Ovary (tissue), 9 donors: ENCODE results near the gene TOM1L2. TPM values are rescaled to one million over a fixed set of nuclear protein-coding genes. Genes with fewer than 3 reads are reported as not detected.
A peak's percentile ranks its signal among the peaks of the same experiment; 100 is the strongest.

Experiments
- DNase-seq, 5 donors: peaks; one replicate each; pipeline ENCODE4 v3.0.0-alpha.2; 2019 to 2020
- H3K27ac ChIP-seq, 2 donors: fragments of 200-600 bp; one replicate each; pipeline versions ENCODE4 v1.5.1 to v1.8.0; 2019 to 2022
- H3K27me3 ChIP-seq: fragments of 200-600 bp; one replicate; pipeline ENCODE4 v1.8.0; 2022
- H3K36me3 ChIP-seq: fragments of 200-600 bp; sonication (generic); one replicate; pipeline ENCODE4 v1.5.1; 2019
- H3K4me1 ChIP-seq: one replicate; pipeline ENCODE4 v1.8.1; 2013; ENCODE audit warnings: mild to moderate bottlenecking, moderate library complexity; ENCODE audit not compliant: insufficient read depth
- H3K4me3 ChIP-seq: fragments of 200-600 bp; sonication (generic); one replicate; pipeline ENCODE4 v1.5.1; 2017
- H3K9me3 ChIP-seq, 2 donors: fragments of 200-600 bp in 1 of 2; sonication (generic) in 1 of 2; one replicate each; pipeline versions ENCODE4 v1.5.1 to v1.8.1; 2013 to 2019; ENCODE audit warnings: mild to moderate bottlenecking in 1 of 2, moderate library complexity in 1 of 2
- EP300 ChIP-seq: sonication (generic); formaldehyde crosslinking; IDR thresholded peaks from one replicate; pipeline ENCODE4 v1.6.1; 2017; ENCODE audit warnings: antibody characterized with exemption
- POLR2A ChIP-seq: fragments of 450-650 bp; IDR thresholded peaks from one replicate; pipeline ENCODE4 v1.6.1; 2017; ENCODE audit warnings: antibody characterized with exemption, mild to moderate bottlenecking, moderate library complexity
- WGBS, 3 donors: extraction: QIAGEN DNeasy Blood & Tissue Kit in 1 of 3; methylation state at CpG; one replicate each; pipeline versions ENCODE4 v1.1.5 to v1.1.7; 2013 to 2017; 5-methylcytosine and 5-hydroxymethylcytosine counted together
- intact Hi-C, 4 donors: fragments of 100-400 bp; cut with DNase I; formaldehyde crosslinking; loops; one replicate each; pipeline versions ENCODE4 v1.11.0 to v1.15.1; 2022 to 2023
- polyA plus RNA-seq, 2 donors: library from polyadenylated mRNA; stranded (reverse); fragments of 200-250 nt in 1 of 2; fragments of 350-450 nt in 1 of 2; fragmentation: Illumina TruSeq in 1 of 2; extraction: RNeasy Lipid Tissue Mini Kit (QIAGEN cat#74804) in 1 of 2; gene quantifications; one replicate each; pipeline ENCODE4 v1.2.3, GENCODE V29; 2013 to 2014
- total RNA-seq, 7 donors: library from RNA; depleted of rRNA in 2 of 7; stranded (reverse); fragments of >200 nt in 2 of 7; fragmentation: NEBNext Ultra II Directional in 3 of 7; extraction: Animal tissue kit (Norgen Biotek cat#: 25700) in 3 of 7; gene quantifications; one replicate each; pipeline versions ENCODE4 v1.1.0 to v1.2.4, GENCODE V29; 2016 to 2023
- TF ChIP-seq, protein P1 (sequence below), 3 donors: fragments of 450-650 bp in 2 of 3; fragments of 200-600 bp in 1 of 3; IDR thresholded peaks; one replicate each; pipeline versions ENCODE4 v1.5.1 to v1.8.0; 2016 to 2022; ENCODE audit warnings: antibody characterized with exemption in 3 of 3, mild to moderate bottlenecking in 1 of 3
- donor health status: DM: no; HTN: no; CAD: no; lungs with moderate emphysema.
- donor health status: DM: no; HTN: no; CAD: no.
- donor health status: Bipolar disorder and iron deficiency.
- donor health status: DM: yes; HTN: yes; CAD: no.
- donor health status: DM: no; HTN: no; CAD: no.
- donor health status: DM: yes; HTN: yes; CAD: no.

Gene TOM1L2
- total and polyA plus RNA-seq, 9 donors, result 25.6 to 62.5 (median 45.9) TPM

DNA sequence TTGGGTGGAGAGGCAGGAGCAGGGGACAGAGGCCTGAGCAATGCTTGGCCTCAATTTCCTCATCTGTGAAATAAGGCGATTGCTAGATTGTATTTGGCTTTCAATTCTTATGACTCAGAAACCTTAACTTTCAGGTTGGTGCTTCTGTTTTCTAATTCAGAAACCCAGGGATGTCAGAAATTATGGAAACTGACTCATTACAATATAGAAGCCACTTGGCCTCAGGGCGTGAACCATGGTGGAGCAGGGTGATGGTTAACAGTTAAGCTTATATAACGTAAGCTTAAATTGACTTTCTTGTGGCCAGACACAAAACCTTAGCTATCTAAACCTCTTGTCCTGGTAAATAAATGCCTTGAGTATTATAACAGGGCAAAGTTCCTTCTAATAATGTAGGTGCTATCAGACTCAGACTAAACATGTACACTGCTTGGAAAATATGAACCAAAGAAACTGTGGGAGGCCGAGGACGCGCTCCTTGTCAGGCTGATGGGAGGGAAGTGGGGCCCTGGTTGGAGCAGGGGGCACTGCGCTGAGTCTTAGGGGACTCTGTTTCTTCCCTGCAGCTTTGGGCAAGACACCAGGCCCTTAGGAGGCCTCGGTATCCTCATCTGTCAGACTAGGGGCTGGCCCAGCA is 118.3 kb downstream of the TOM1L2 start:
- TF ChIP-seq, protein P1, sequence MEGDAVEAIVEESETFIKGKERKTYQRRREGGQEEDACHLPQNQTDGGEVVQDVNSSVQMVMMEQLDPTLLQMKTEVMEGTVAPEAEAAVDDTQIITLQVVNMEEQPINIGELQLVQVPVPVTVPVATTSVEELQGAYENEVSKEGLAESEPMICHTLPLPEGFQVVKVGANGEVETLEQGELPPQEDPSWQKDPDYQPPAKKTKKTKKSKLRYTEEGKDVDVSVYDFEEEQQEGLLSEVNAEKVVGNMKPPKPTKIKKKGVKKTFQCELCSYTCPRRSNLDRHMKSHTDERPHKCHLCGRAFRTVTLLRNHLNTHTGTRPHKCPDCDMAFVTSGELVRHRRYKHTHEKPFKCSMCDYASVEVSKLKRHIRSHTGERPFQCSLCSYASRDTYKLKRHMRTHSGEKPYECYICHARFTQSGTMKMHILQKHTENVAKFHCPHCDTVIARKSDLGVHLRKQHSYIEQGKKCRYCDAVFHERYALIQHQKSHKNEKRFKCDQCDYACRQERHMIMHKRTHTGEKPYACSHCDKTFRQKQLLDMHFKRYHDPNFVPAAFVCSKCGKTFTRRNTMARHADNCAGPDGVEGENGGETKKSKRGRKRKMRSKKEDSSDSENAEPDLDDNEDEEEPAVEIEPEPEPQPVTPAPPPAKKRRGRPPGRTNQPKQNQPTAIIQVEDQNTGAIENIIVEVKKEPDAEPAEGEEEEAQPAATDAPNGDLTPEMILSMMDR (IDR thresholded peaks at IDR 0.05), result no peak
- intact Hi-C loops, result no loop called here

DNA sequence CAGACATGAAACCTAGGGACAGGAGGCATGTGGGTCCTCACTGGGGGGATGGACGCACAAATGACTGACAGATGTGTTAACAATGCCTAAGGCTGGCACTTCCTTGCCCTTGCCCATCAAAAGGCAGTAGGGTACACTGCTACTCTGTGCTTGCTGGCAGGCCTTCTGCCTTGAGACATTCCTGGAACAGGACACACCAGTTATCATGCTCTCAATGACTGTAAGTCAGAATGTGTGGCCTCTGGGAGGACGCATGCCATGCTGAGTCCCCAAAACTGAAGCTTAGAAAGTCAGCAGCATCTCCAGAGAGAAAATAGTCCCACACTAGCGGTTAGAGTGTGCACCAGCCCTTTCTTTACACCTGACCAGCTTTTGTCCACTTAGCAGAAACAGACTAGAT is 119.3 kb downstream of the TOM1L2 start:
- DNase-seq, result no peak
- intact Hi-C loops, result no loop called here
- Histone ChIP-seq H3K4me1 (peaks cover 23% of the 10 kb centered on the region), H3K36me3 (no peaks in the 10 kb centered on the region), H3K27me3 (no peaks in the 10 kb centered on the region), H3K9me3 (no peaks in the 10 kb centered on the region), H3K4me3 (no peak overlapping the region), H3K27ac (no peak overlapping the region)
- WGBS, 3 donors, result 92 to 99% (median 95%) methylated on average over 3 of the region's 3 CpGs
- TF ChIP-seq, protein P1 (IDR thresholded peaks at IDR 0.05), result no peak
- TF ChIP-seq EP300 (no peak), POLR2A (no peak)

More for the DNA sequence above, 118.3 kb downstream of the TOM1L2 start:
- DNase-seq, result no peak
- Histone ChIP-seq H3K36me3 (no peaks in the 10 kb centered on the region), H3K27ac (no peak overlapping the region), H3K4me1 (peaks cover 16% of the 10 kb centered on the region), H3K9me3 (no peaks in the 10 kb centered on the region), H3K4me3 (no peak overlapping the region), H3K27me3 (no peaks in the 10 kb centered on the region)
- WGBS, 3 donors, result 63 to 70% (median 69%) methylated on average over 8 of the region's 8 CpGs

DNA sequence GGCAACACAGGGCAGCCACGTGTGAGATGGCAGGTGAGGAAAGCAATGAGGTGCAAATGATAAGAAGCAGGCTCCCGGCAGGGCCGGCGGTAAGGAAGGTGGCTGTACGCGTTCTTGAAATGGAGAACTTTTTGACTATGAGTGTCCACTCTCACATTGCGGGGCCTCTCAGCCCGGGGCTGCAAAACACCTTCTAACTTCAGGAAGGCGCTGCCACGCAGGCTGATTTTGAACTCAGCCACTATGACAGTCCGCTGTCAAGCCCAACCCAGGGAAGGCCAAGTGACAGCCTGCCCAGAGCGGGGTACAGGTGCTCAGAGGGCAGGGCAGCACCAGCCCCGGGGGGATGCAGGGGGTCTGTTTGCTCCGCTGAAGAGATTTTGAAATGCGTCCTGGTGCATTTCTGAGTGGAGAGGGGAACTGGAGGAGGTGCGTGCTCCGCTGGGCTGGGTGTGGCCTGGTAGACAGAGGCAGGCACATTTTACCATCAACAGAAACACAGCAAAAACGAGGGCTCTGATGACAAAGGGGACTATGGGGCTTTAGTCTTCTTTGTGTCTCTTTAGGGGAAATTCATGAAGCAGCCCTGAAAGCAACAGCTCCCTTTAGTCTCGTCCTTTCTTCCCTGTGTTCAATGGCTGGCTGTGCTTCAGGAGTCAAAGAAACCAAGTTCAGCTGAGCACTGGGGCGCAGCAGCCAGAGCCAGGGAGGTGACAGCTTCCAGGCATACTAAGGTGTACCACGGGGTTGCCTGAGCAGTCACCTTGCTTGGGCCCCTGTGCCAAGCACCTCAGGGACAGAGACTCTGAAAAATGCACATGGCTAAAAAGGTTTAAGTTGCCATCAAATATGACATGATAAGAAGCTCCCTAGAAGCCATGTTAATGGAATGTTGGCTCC is 120.8 kb downstream of the TOM1L2 start:
- peak overlapping the region in 1 of 2 donors; percentile 90 for H3K27ac ChIP-seq
- no peak for DNase-seq
- no peak for TF ChIP-seq POLR2A
- TF ChIP-seq EP300, result no peak
- TF ChIP-seq, protein P1 (IDR thresholded peaks at IDR 0.05), result no peak
- peaks cover 26% of the 10 kb centered on the region for H3K4me1 ChIP-seq
- no peaks in the 10 kb centered on the region for H3K27me3 ChIP-seq
- H3K9me3 ChIP-seq, result no peaks in the 10 kb centered on the region
- H3K36me3 ChIP-seq, result no peaks in the 10 kb centered on the region
- no peak overlapping the region for H3K4me3 ChIP-seq
- intact Hi-C loops, result no loop called here
- WGBS, 3 donors, result 88 to 94% (median 91%) methylated on average over 21 of the region's 21 CpGs

DNA sequence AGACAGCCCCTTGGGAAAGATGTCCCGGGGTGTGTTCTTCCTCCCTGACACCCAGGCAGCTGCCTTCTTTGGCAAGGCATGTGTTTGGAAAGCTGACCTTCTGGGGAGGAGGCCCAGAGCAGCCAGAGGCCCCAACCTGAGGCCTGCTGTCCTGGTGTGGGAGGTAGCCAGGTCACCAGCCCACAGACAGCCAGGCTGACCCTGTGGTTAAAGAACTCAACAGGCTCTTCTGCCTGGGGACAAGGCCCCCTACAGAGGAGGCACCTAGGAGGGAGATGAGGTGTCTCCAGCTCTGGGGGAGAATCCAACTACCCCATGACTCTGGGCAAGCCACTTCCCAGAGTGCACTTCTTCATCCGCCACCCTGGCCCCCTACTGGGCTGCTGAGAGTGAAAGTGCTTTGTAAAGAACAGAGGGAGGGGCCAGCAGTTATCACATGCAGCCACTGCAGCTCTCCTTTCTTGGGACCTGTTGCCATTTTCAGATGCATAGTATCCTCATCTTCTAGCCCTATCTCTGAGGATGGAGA is 122.3 kb downstream of the TOM1L2 start:
- intact Hi-C loops, result no loop called here
- Histone ChIP-seq H3K27me3 (no peaks in the 10 kb centered on the region), H3K27ac (peak overlapping the region; percentile 53 to 90), H3K4me3 (no peak overlapping the region), H3K36me3 (no peaks in the 10 kb centered on the region), H3K4me1 (peaks cover 22% of the 10 kb centered on the region), H3K9me3 (no peaks in the 10 kb centered on the region)
- TF ChIP-seq EP300 (no peak), POLR2A (peak; percentile 19)
- TF ChIP-seq, protein P1 (IDR thresholded peaks at IDR 0.05), result peak in 2 of 3 donors; percentile 43 to 52
- DNase-seq, result peak; percentile 64 to 79 (median 75)
- 48 to 51% (median 48%) methylated on average over 2 of the region's 2 CpGs for WGBS, 3 donors
